Panc1 (cell line): ENCODE results near the gene BACH2. TPM values are rescaled to one million over a fixed set of nuclear protein-coding genes. Genes with fewer than 3 reads are reported as not detected.

Source experiments
- ATAC-seq: fragments of 200-7000 bp; cut with Tn5 transposase; 2 replicates; pipeline ENCODE4 v1.9.1; 2020; ENCODE audit warnings: mild to moderate bottlenecking, moderate library complexity
- BruUV-seq: library from RNA; stranded (reverse); fragments of 400-500 nt; replicated peaks from 2 replicates; lab custom pipeline; 2021; lab: Mats Ljungman, UMichigan
- CTCF ChIA-PET: fragments of 300-600 bp; sonication (Branson Sonifier 250); formaldehyde crosslinking; loops from one replicate; lab custom pipeline; 2022; ENCODE audit warnings: antibody characterized with exemption; lab: Charles Lee
- POLR2A ChIA-PET: fragments of 300-600 bp; sonication (Branson Sonifier 250); formaldehyde crosslinking; loops from one replicate; lab custom pipeline; 2022; ENCODE audit warnings: antibody characterized with exemption; lab: Charles Lee
- DNase-seq: peaks from one replicate; pipeline ENCODE4 v3.0.0-alpha.2; 2010; ENCODE audit warnings: low read depth, low spot score
- H3K27ac ChIP-seq: 2 replicates; pipeline ENCODE4 v1.5.1; 2011; ENCODE audit warnings: mild to moderate bottlenecking, low read length, inconsistent platforms
- H3K27me3 ChIP-seq: fragments of 200-500 bp; sonication (Bioruptor generic); 2 replicates; pipeline ENCODE4 v1.6.0; 2014; ENCODE audit warnings: low read length, inconsistent platforms; ENCODE audit not compliant: control insufficient read depth, insufficient read depth
- H3K36me3 ChIP-seq: fragments of 200-500 bp; sonication (Bioruptor generic); 2 replicates; pipeline ENCODE4 v1.5.1; 2014; ENCODE audit warnings: inconsistent platforms, mild to moderate bottlenecking, low read length, moderate library complexity; ENCODE audit not compliant: control insufficient read depth, insufficient read depth
- H3K4me1 ChIP-seq: 2 replicates; pipeline ENCODE4 v1.5.1; 2011; ENCODE audit warnings: inconsistent platforms, mild to moderate bottlenecking, low read length, moderate library complexity; ENCODE audit not compliant: control insufficient read depth, insufficient read depth
- H3K4me3 ChIP-seq, 2 experiments: 2 replicates each; pipeline ENCODE4 v1.5.1; 2011 to 2012; ENCODE audit warnings: low read depth in 2 of 2, low read length in 2 of 2, mild to moderate bottlenecking in 2 of 2, inconsistent platforms in 1 of 2, moderate library complexity in 1 of 2
- H3K9me3 ChIP-seq: fragments of 200-500 bp; sonication (Bioruptor generic); 2 replicates; pipeline ENCODE4 v1.5.1; 2014; ENCODE audit warnings: low read depth, mild to moderate bottlenecking, inconsistent platforms, low read length, moderate library complexity; ENCODE audit not compliant: control insufficient read depth, insufficient read depth
- POLR2AphosphoS5 ChIP-seq: IDR thresholded peaks from 2 replicates; pipeline ENCODE4 v1.6.1; 2012; ENCODE audit warnings: mild to moderate bottlenecking, low read depth, low read length, moderate library complexity
- REST ChIP-seq, 2 experiments: IDR thresholded peaks; 2 replicates each; pipeline ENCODE4 v1.6.1; 2011 to 2012; ENCODE audit warnings: low read depth in 2 of 2, control low read depth in 1 of 2, low read length in 1 of 2, mild to moderate bottlenecking in 1 of 2, moderate library complexity in 1 of 2; ENCODE audit not compliant: insufficient read depth in 1 of 2
- SIN3A ChIP-seq: IDR thresholded peaks from 2 replicates; pipeline ENCODE4 v1.6.1; 2012; ENCODE audit warnings: low read depth, mild to moderate bottlenecking, low read length, moderate library complexity, borderline replicate concordance; ENCODE audit not compliant: insufficient read depth
- TCF7L2 ChIP-seq: IDR thresholded peaks from 2 replicates; pipeline ENCODE4 v1.6.1; 2011; ENCODE audit warnings: mild to moderate bottlenecking, low read depth, low read length, inconsistent platforms
- in situ Hi-C: cut with HindIII; loops from 2 replicates; pipeline ENCODE4 v1.10.0; 2016; ENCODE audit warnings: low sequenced_read_pairs, low pct_unique_long_range_greater_than_20kb
- intact Hi-C: fragments of 100-400 bp; cut with micrococcal nuclease; formaldehyde crosslinking; loops from one replicate; pipeline ENCODE4 v1.10.0; 2022; ENCODE audit not compliant: unreplicated experiment
- total RNA-seq: library from RNA; stranded (reverse); gene quantifications from one replicate; pipeline ENCODE4 v1.2.1, GENCODE V29; 2021; ENCODE audit not compliant: unreplicated experiment
- TF ChIP-seq, protein P1 (sequence below): fragments of 450-650 bp; IDR thresholded peaks from 2 replicates; pipeline ENCODE4 v1.5.1; 2017; ENCODE audit warnings: mild to moderate bottlenecking

BACH2 gene
- total RNA-seq, 1 experiment from 2014 or later, result 1.6 TPM

GRCh38 chr6:90088009-90088408, 208.6 kb downstream of the BACH2 start:
- no peak overlapping the region for H3K4me3 ChIP-seq
- H3K4me1 ChIP-seq, result no peaks in the 10 kb centered on the region
- CTCF ChIA-PET, result no interaction called here
- intact Hi-C loops (no loop called here), in situ Hi-C loops (no loop called here)
- no peaks in the 10 kb centered on the region for H3K27me3 ChIP-seq
- H3K9me3 ChIP-seq, result no peaks in the 10 kb centered on the region
- TF ChIP-seq POLR2AphosphoS5 (no peak), SIN3A (no peak), TCF7L2 (no peak), REST (IDR thresholded peaks at IDR 0.05; ENCODE audit: insufficient read depth in 1 of 2, low read depth in 2 of 2, low read length in 1 of 2) (no peak)
- TF ChIP-seq, protein P1, sequence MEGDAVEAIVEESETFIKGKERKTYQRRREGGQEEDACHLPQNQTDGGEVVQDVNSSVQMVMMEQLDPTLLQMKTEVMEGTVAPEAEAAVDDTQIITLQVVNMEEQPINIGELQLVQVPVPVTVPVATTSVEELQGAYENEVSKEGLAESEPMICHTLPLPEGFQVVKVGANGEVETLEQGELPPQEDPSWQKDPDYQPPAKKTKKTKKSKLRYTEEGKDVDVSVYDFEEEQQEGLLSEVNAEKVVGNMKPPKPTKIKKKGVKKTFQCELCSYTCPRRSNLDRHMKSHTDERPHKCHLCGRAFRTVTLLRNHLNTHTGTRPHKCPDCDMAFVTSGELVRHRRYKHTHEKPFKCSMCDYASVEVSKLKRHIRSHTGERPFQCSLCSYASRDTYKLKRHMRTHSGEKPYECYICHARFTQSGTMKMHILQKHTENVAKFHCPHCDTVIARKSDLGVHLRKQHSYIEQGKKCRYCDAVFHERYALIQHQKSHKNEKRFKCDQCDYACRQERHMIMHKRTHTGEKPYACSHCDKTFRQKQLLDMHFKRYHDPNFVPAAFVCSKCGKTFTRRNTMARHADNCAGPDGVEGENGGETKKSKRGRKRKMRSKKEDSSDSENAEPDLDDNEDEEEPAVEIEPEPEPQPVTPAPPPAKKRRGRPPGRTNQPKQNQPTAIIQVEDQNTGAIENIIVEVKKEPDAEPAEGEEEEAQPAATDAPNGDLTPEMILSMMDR, result no peak
- no peak overlapping the region for H3K27ac ChIP-seq
- no TSS peak for BruUV-seq
- no peaks in the 10 kb centered on the region for H3K36me3 ChIP-seq
- DNase-seq (no peak), ATAC-seq (no peak)
- POLR2A ChIA-PET, result no interaction called here

DNA sequence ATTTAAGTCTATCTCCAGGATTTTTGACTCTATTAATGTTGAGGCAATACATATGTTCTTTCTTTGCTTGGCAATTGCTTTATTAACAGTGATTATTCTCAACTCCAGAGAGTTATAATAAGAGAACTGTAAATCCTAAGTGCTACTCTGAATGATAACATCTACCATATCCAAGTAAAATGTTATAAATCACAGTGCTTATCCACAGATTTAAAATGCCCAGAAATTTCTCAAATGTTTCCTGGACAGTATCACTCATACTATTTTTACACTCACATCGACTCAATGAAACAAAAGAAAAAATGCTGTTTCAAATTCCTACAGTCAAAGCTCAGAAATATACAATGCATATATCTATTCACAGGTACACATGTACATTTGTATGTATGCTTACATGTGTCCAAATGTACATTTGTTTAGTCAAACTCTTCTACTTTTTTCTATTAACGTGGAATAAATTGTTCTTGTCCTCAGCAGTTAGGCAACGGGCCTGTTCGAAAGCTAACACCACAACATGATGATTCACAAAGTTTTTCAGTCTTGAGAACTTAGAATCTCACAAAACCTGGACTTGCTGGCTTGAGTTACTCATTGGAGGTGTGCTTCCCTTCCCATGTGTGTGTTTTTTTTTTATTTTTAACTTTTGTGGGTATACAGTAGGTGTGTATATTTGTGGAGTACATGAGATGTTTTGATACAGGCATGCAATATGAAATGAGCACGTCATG, 209.4 kb downstream of the BACH2 start:
- CTCF ChIA-PET, result no interaction called here
- BruUV-seq, result no TSS peak
- H3K9me3 ChIP-seq, result no peaks in the 10 kb centered on the region
- DNase-seq, result no peak
- POLR2A ChIA-PET, result no interaction called here
- H3K36me3 ChIP-seq, result no peaks in the 10 kb centered on the region
- no peak overlapping the region for H3K27ac ChIP-seq
- TF ChIP-seq REST (IDR thresholded peaks at IDR 0.05; ENCODE audit: insufficient read depth in 1 of 2, low read depth in 2 of 2, low read length in 1 of 2), result no peak
- no peak for TF ChIP-seq POLR2AphosphoS5
- no peak for TF ChIP-seq SIN3A
- no peak for TF ChIP-seq TCF7L2
- TF ChIP-seq, protein P1, result no peak
- H3K4me3 ChIP-seq, result no peak overlapping the region
- H3K4me1 ChIP-seq, result no peaks in the 10 kb centered on the region
- in situ Hi-C loops (no loop called here), intact Hi-C loops (no loop called here)
- H3K27me3 ChIP-seq, result no peaks in the 10 kb centered on the region
- no peak for ATAC-seq
